ENCODE data around the gene KIRREL3.

The KIRREL3 gene

DNA sequence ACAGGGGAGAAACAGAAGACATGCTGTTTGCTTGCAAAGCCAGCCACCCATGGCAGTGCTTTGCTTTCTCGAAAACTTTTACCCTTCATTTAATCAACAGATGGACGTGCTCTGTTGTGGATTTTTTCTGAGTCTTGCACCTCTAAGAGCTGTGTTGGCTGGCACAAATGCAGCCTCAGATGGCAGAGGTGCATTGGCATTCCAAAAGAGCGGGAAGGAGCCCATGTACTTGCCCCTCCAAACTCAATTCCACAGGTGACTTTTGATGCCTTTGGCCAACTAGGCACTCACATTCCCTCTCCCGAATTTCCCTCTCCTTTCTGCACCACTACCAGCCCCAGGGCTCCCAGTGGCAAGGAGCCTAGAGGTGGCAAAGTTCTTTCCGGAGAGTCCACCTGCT lies 1.2 kb downstream of the KIRREL3 start:
- Histone ChIP-seq H3K27me3 (ENCODE audit: insufficient read depth, poor library complexity, severe bottlenecking) (peaks cover 53% of the 10 kb centered on the region), H3K27ac (replicated peaks) (no peak overlapping the region), H3K4me3 (replicated peaks; ENCODE audit: insufficient read depth, low read length) (no peak overlapping the region)
- no peak for DNase-seq (ENCODE audit: low read depth in 1 of 2, low spot score in 1 of 2)
- TF ChIP-seq, protein P1, sequence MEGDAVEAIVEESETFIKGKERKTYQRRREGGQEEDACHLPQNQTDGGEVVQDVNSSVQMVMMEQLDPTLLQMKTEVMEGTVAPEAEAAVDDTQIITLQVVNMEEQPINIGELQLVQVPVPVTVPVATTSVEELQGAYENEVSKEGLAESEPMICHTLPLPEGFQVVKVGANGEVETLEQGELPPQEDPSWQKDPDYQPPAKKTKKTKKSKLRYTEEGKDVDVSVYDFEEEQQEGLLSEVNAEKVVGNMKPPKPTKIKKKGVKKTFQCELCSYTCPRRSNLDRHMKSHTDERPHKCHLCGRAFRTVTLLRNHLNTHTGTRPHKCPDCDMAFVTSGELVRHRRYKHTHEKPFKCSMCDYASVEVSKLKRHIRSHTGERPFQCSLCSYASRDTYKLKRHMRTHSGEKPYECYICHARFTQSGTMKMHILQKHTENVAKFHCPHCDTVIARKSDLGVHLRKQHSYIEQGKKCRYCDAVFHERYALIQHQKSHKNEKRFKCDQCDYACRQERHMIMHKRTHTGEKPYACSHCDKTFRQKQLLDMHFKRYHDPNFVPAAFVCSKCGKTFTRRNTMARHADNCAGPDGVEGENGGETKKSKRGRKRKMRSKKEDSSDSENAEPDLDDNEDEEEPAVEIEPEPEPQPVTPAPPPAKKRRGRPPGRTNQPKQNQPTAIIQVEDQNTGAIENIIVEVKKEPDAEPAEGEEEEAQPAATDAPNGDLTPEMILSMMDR (IDR thresholded peaks at IDR 0.05; ENCODE audit: insufficient read depth, low read length): no peak
- TF ChIP-seq SPI1 (IDR thresholded peaks at IDR 0.05; ENCODE audit: borderline replicate concordance, low read depth) (no peak), GABPA (IDR thresholded peaks at IDR 0.05; ENCODE audit: low read depth) (no peak), POLR2AphosphoS5 (IDR thresholded peaks at IDR 0.05; ENCODE audit: low read depth) (no peak)
- TF ChIP-seq, protein P2, sequence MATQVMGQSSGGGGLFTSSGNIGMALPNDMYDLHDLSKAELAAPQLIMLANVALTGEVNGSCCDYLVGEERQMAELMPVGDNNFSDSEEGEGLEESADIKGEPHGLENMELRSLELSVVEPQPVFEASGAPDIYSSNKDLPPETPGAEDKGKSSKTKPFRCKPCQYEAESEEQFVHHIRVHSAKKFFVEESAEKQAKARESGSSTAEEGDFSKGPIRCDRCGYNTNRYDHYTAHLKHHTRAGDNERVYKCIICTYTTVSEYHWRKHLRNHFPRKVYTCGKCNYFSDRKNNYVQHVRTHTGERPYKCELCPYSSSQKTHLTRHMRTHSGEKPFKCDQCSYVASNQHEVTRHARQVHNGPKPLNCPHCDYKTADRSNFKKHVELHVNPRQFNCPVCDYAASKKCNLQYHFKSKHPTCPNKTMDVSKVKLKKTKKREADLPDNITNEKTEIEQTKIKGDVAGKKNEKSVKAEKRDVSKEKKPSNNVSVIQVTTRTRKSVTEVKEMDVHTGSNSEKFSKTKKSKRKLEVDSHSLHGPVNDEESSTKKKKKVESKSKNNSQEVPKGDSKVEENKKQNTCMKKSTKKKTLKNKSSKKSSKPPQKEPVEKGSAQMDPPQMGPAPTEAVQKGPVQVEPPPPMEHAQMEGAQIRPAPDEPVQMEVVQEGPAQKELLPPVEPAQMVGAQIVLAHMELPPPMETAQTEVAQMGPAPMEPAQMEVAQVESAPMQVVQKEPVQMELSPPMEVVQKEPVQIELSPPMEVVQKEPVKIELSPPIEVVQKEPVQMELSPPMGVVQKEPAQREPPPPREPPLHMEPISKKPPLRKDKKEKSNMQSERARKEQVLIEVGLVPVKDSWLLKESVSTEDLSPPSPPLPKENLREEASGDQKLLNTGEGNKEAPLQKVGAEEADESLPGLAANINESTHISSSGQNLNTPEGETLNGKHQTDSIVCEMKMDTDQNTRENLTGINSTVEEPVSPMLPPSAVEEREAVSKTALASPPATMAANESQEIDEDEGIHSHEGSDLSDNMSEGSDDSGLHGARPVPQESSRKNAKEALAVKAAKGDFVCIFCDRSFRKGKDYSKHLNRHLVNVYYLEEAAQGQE (IDR thresholded peaks at IDR 0.05; ENCODE audit: insufficient replicate concordance, low read depth): no peak

DNA sequence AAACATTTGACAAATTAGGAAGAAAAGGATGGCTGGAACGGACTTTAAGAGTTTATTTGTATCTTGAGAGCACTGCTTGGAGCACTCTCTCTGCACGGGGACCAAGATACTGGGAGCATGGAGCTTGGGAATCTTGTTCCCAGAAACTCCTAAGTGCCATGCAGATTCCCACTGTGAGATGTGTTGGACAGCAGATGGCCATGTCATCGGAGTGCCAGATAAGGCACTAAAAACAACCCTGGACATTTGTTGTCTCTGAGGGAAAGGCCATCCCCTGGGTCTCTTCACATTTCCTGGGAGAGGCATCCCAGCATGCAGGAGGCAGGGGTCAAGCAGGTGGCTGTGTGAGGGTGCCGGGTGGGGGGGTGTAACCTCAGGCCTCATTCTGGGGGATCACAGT lies 2.9 kb downstream of the KIRREL3 start:
- peaks cover 45% of the 10 kb centered on the region for H3K27me3 ChIP-seq (ENCODE audit: insufficient read depth, poor library complexity, severe bottlenecking)
- TF ChIP-seq POLR2AphosphoS5 (IDR thresholded peaks at IDR 0.05; ENCODE audit: low read depth): no peak
- TF ChIP-seq, protein P1 (IDR thresholded peaks at IDR 0.05; ENCODE audit: insufficient read depth, low read length): no peak
- no peak for TF ChIP-seq SPI1 (IDR thresholded peaks at IDR 0.05; ENCODE audit: borderline replicate concordance, low read depth)
- no peak for TF ChIP-seq GABPA (IDR thresholded peaks at IDR 0.05; ENCODE audit: low read depth)
- TF ChIP-seq, protein P2 (IDR thresholded peaks at IDR 0.05; ENCODE audit: insufficient replicate concordance, low read depth): no peak
- H3K27ac ChIP-seq (replicated peaks): no peak overlapping the region
- no peak for DNase-seq (ENCODE audit: low read depth in 1 of 2, low spot score in 1 of 2)
- H3K4me3 ChIP-seq (replicated peaks; ENCODE audit: insufficient read depth, low read length): no peak overlapping the region

DNA sequence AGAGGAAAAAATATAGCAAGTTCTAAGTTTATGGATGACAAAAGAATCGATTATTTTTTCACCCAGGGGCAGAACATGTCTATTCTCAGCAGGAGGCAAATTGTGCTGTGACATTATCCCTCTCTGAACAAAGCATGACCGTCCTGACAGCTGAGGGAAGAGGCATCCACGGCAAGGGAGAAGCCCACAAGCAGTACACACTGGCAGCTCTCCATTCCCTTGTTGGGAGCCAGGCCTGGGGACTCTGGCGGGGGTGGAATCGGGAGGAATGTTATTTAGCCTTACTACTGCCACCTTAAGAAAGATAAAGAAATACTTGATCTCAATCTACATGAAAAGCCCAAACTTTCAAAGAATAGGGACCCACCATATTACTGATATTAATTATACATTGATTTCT lies 3.4 kb downstream of the KIRREL3 start:
- H3K27me3 ChIP-seq (ENCODE audit: insufficient read depth, poor library complexity, severe bottlenecking): peaks cover 41% of the 10 kb centered on the region
- no peak overlapping the region for H3K27ac ChIP-seq (replicated peaks)
- H3K4me3 ChIP-seq (replicated peaks; ENCODE audit: insufficient read depth, low read length): no peak overlapping the region
- TF ChIP-seq SPI1 (IDR thresholded peaks at IDR 0.05; ENCODE audit: borderline replicate concordance, low read depth): no peak
- TF ChIP-seq, protein P1 (IDR thresholded peaks at IDR 0.05; ENCODE audit: insufficient read depth, low read length): no peak
- DNase-seq (ENCODE audit: low read depth in 1 of 2, low spot score in 1 of 2): no peak

GRCh38 chr11:126996036-126996804 lies 4.3 kb downstream of the KIRREL3 start:
- no peak overlapping the region for H3K27ac ChIP-seq (replicated peaks)
- DNase-seq (ENCODE audit: low read depth in 1 of 2, low spot score in 1 of 2): no peak
- TF ChIP-seq SPI1 (IDR thresholded peaks at IDR 0.05; ENCODE audit: borderline replicate concordance, low read depth): no peak
- TF ChIP-seq POLR2AphosphoS5 (IDR thresholded peaks at IDR 0.05; ENCODE audit: low read depth): no peak
- no peak for TF ChIP-seq GABPA (IDR thresholded peaks at IDR 0.05; ENCODE audit: low read depth)
- TF ChIP-seq, protein P2 (IDR thresholded peaks at IDR 0.05; ENCODE audit: insufficient replicate concordance, low read depth): no peak
- TF ChIP-seq, protein P1 (IDR thresholded peaks at IDR 0.05; ENCODE audit: insufficient read depth, low read length): no peak
- H3K27me3 ChIP-seq (ENCODE audit: insufficient read depth, poor library complexity, severe bottlenecking): peaks cover 37% of the 10 kb centered on the region
- no peak overlapping the region for H3K4me3 ChIP-seq (replicated peaks; ENCODE audit: insufficient read depth, low read length)

All from HL-60 (cell line).